NCI-H2227 (cell line): ENCODE data around the gene RARRES2.
"Not testable (repeated sequence)": the region's sequence is repeated elsewhere in the genome, so short reads cannot be mapped to it uniquely, and the experiment has no call there.

Source experiments
- DNase-seq: peaks from one replicate; lab custom pipeline; 2025; ENCODE audit not compliant: unreplicated experiment; lab: John Stamatoyannopoulos, UW

Gene RARRES2

DNA sequence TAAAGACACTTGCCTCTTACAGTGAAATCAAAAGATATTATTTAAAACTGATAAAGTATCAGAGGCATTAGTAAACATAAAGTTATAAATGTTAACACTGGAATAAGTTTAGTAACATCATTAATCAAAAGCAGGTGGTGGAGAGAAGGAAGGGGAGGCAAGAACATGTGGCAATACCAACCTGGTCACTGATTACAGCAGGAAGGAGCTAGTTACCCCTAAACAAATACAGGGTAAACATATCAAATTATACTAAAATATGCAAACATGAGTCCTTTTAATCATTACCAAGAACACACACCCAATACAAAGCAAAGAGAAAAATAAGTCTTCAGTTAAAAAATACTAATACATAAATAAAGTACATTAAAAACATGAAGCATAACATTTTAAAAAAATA is 43.5 kb downstream of the RARRES2 start:
- not testable (repeated sequence) for DNase-seq

GRCh38 chr7:150296802-150297201 is 44.6 kb downstream of the RARRES2 start:
- not testable (repeated sequence) for DNase-seq

DNA sequence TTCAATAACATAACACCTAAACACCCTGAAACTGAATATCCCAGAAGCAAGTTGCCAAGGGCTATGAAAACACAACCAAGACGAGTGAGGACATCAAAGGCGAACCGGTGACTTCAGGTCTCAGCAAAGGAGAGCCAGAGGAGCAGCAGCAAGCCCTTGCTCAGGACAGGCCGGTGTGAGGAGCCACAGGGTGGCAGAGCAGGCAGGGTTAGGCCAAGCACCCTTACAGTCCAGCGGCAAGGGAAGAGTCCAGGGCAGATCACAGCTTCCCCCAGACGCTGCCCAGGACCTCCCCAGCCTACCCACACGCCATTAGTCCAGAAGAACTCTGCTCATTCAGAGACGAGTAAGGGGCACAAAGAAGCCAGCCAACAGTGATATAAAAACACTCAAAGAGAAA is 45.8 kb downstream of the RARRES2 start:
- not testable (repeated sequence) for DNase-seq

DNA sequence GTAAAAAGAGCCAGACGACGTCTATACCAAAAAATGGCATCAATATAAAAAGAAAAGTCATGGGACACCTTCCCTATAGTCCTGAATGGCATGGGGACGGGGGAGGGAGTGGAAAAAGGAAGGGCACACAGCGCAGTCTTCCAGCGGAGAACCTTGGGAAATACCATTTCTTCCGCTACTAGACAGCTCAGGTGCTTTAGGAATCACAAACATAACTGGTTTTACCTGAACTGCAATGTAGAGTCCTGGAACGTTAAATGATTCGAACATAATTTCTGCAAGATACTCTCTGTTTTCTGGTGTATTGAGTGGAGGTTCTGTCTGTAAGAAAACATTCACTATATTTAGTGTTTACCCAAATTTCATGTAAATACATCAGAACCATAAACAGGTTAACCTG is 46.4 kb downstream of the RARRES2 start:
- not testable (repeated sequence) for DNase-seq

DNA sequence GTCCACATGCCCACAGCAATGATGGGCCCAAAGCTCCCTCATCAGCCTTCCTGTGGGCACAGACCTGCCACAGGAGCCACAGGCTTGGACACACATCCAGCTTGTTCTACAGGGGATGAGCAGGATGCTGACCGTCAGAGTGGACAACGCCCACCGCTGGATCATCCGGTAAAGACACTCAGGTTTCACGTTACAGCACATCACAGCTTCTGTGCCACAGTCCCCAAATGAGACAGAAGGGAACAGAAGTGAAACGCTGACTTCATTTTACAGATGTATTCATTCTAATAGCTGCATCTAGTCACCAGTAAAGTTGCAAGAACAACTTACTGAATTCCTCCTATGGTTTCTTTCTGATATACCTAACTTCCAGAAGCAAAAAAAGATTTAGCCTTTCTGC is 51.1 kb downstream of the RARRES2 start:
- not testable (repeated sequence) for DNase-seq

GRCh38 chr7:150288816-150289215 is 52.6 kb downstream of the RARRES2 start:
- DNase-seq, result not testable (repeated sequence)
